RPMI8226 (cell line): ENCODE data around the gene PPP1R16B.

Experiments
- DNase-seq: peaks from one replicate; pipeline ENCODE4 v3.0.0-alpha.2; 2015

Gene PPP1R16B

GRCh38 chr20:38902601-38903000 is 97.1 kb downstream of the PPP1R16B start:
- DNase-seq = no peak

GRCh38 chr20:38903335-38903734 is 97.8 kb downstream of the PPP1R16B start:
- DNase-seq = no peak

- no peak for DNase-seq
Measured at GRCh38 chr20:38905375-38905774, 99.9 kb downstream of the PPP1R16B start.

- DNase-seq = no peak
Measured at GRCh38 chr20:38907918-38908677, 102.6 kb downstream of the PPP1R16B start.

GRCh38 chr20:38915355-38915754 is 109.9 kb downstream of the PPP1R16B start:
- no peak for DNase-seq

- no peak for DNase-seq
Measured at GRCh38 chr20:38917657-38918056, 112.2 kb downstream of the PPP1R16B start.

GRCh38 chr20:38918172-38918571 is 112.7 kb downstream of the PPP1R16B start:
- no peak for DNase-seq

GRCh38 chr20:38919683-38920082 is 114.2 kb downstream of the PPP1R16B start:
- no peak for DNase-seq

- DNase-seq = no peak
Measured at GRCh38 chr20:38920411-38920810, 114.9 kb downstream of the PPP1R16B start.

GRCh38 chr20:38920851-38921250 is 115.4 kb downstream of the PPP1R16B start:
- no peak for DNase-seq

GRCh38 chr20:38924718-38925117 is 119.2 kb downstream of the PPP1R16B start:
- DNase-seq = no peak

GRCh38 chr20:38926142-38926933 is 120.8 kb downstream of the PPP1R16B start, which contains the start of gene FAM83D:
Gene FAM83D, plus strand, starts transcription at chr20:38926417. Its CDS starts 26 bp downstream, at chr20:38926443.
- peak; percentile 99 for DNase-seq

- DNase-seq = no peak
Measured at GRCh38 chr20:38926934-38927616, 121.6 kb downstream of the PPP1R16B start.

GRCh38 chr20:38927902-38928578 is 122.5 kb downstream of the PPP1R16B start:
- peak; percentile 53 for DNase-seq

GRCh38 chr20:38930242-38930569 is 124.7 kb downstream of the PPP1R16B start:
- no peak for DNase-seq

- DNase-seq = no peak
Measured at GRCh38 chr20:38931984-38932383, 126.5 kb downstream of the PPP1R16B start.

GRCh38 chr20:38932457-38933120 is 127.1 kb downstream of the PPP1R16B start:
- no peak for DNase-seq

GRCh38 chr20:38934530-38934929 is 129.0 kb downstream of the PPP1R16B start:
- no peak for DNase-seq

- no peak for DNase-seq
Measured at GRCh38 chr20:38935285-38935684, 129.8 kb downstream of the PPP1R16B start.

- DNase-seq = no peak
Measured at GRCh38 chr20:38935967-38936407, 130.5 kb downstream of the PPP1R16B start.

GRCh38 chr20:38937000-38937399 is 131.5 kb downstream of the PPP1R16B start:
- no peak for DNase-seq

GRCh38 chr20:38937978-38938473 is 132.5 kb downstream of the PPP1R16B start:
- no peak for DNase-seq
